Mesenchymal stem cell (in vitro differentiated cells and primary cell): ENCODE results near the gene LYZL2.
"Not testable (repeated sequence)": the region's sequence is repeated elsewhere in the genome, so short reads cannot be mapped to it uniquely, and the experiment has no call there.

Experiments used
- DNase-seq: peaks from one replicate; pipeline ENCODE4 v3.0.0-alpha.2; 2013
- H2AFZ ChIP-seq: one replicate; pipeline ENCODE4 v1.6.1; 2013; ENCODE audit warnings: low read depth, mild to moderate bottlenecking, control low read depth, inconsistent platforms, low read length, moderate library complexity
- H2AK5ac ChIP-seq: 2 replicates; pipeline ENCODE4 v1.6.1; 2013; ENCODE audit warnings: low read length, moderate library complexity, mild to moderate bottlenecking, inconsistent platforms; ENCODE audit not compliant: severe bottlenecking
- H2BK120ac ChIP-seq: one replicate; pipeline ENCODE4 v1.6.1; 2013; ENCODE audit warnings: low read depth, mild to moderate bottlenecking, inconsistent platforms, low read length, moderate library complexity
- H2BK12ac ChIP-seq, 2 experiments: one replicate each; pipeline ENCODE4 v1.6.1; 2013; ENCODE audit warnings: inconsistent platforms in 2 of 2, low read length in 2 of 2, mild to moderate bottlenecking in 2 of 2, moderate library complexity in 2 of 2, control low read depth in 1 of 2
- H2BK15ac ChIP-seq: one replicate; pipeline ENCODE4 v1.6.1; 2013; ENCODE audit warnings: mild to moderate bottlenecking, low read depth, inconsistent platforms; ENCODE audit not compliant: poor library complexity, severe bottlenecking
- H2BK5ac ChIP-seq: 2 replicates; pipeline ENCODE4 v1.6.1; 2013; ENCODE audit warnings: low read depth, mild to moderate bottlenecking, low read length, control low read depth, inconsistent platforms; ENCODE audit not compliant: poor library complexity, severe bottlenecking
- H3K14ac ChIP-seq, 2 experiments: one replicate each; pipeline ENCODE4 v1.6.1; 2013; ENCODE audit warnings: inconsistent platforms in 2 of 2, low read length in 2 of 2, control low read depth in 1 of 2, mild to moderate bottlenecking in 1 of 2, moderate library complexity in 1 of 2
- H3K18ac ChIP-seq, 2 experiments: one replicate each; pipeline ENCODE4 v1.6.1; 2013; ENCODE audit warnings: inconsistent platforms in 2 of 2, low read length in 2 of 2, control low read depth in 1 of 2, low read depth in 1 of 2, mild to moderate bottlenecking in 1 of 2
- H3K23ac ChIP-seq, 2 experiments: one replicate each; pipeline ENCODE4 v1.6.1; 2013; ENCODE audit warnings: inconsistent platforms in 2 of 2, low read length in 2 of 2, mild to moderate bottlenecking in 2 of 2, moderate library complexity in 2 of 2, control low read depth in 1 of 2
- H3K27ac ChIP-seq: 2 replicates; pipeline ENCODE4 v1.5.1; 2013; ENCODE audit warnings: mild to moderate bottlenecking, moderate library complexity, low read length, control low read depth, inconsistent platforms; ENCODE audit not compliant: poor library complexity, severe bottlenecking
- H3K27me3 ChIP-seq, 2 experiments: 2 replicates each; pipeline versions ENCODE4 v1.6.1 to v1.7.0; 2013; ENCODE audit warnings: low read length in 2 of 2, mild to moderate bottlenecking in 2 of 2, moderate library complexity in 2 of 2, control low read depth in 1 of 2, inconsistent platforms in 1 of 2; ENCODE audit not compliant: control insufficient read depth in 1 of 2, insufficient read depth in 1 of 2
- H3K36me3 ChIP-seq, 2 experiments: 2 replicates each; pipeline versions ENCODE4 v1.6.1 to v1.7.0; 2013; ENCODE audit warnings: low read length in 2 of 2, control low read depth in 1 of 2, inconsistent platforms in 1 of 2, low read depth in 1 of 2, mild to moderate bottlenecking in 1 of 2; ENCODE audit not compliant: insufficient read depth in 2 of 2, control insufficient read depth in 1 of 2
- H3K4ac ChIP-seq, 2 experiments: one replicate each; pipeline ENCODE4 v1.6.1; 2013; ENCODE audit warnings: inconsistent platforms in 2 of 2, low read length in 2 of 2, mild to moderate bottlenecking in 2 of 2, moderate library complexity in 2 of 2, control low read depth in 1 of 2, low read depth in 1 of 2
- H3K4me1 ChIP-seq: 2 replicates; pipeline ENCODE4 v1.6.1; 2013; ENCODE audit warnings: low read depth, low read length, control low read depth; ENCODE audit not compliant: control insufficient read depth, insufficient read depth
- H3K4me2 ChIP-seq: 2 replicates; pipeline ENCODE4 v1.6.1; 2013; ENCODE audit warnings: low read length, mild to moderate bottlenecking, inconsistent platforms; ENCODE audit not compliant: poor library complexity, severe bottlenecking
- H3K4me3 ChIP-seq, 2 experiments: 2 replicates each; pipeline versions ENCODE4 v1.5.1 to v1.7.0; 2013; ENCODE audit warnings: low read length in 2 of 2, mild to moderate bottlenecking in 2 of 2, control low read depth in 1 of 2, low read depth in 1 of 2; ENCODE audit not compliant: insufficient read depth in 1 of 2
- H3K79me1 ChIP-seq: replicated peaks from 2 replicates; pipeline ENCODE4 v1.6.1; 2013; ENCODE audit warnings: mild to moderate bottlenecking, control low read depth, low read length, inconsistent platforms; ENCODE audit not compliant: poor library complexity, severe bottlenecking
- H3K9ac ChIP-seq: 2 replicates; pipeline ENCODE4 v1.7.0; 2013; ENCODE audit warnings: mild to moderate bottlenecking, low read length, moderate library complexity
- H3K9me3 ChIP-seq: 2 replicates; pipeline ENCODE4 v1.7.0; 2013; ENCODE audit warnings: mild to moderate bottlenecking, low read length; ENCODE audit not compliant: control insufficient read depth
- H4K8ac ChIP-seq: one replicate; pipeline ENCODE4 v1.6.1; 2013; ENCODE audit warnings: inconsistent platforms, mild to moderate bottlenecking, low read length, moderate library complexity
- H4K91ac ChIP-seq: one replicate; pipeline ENCODE4 v1.6.1; 2013; ENCODE audit warnings: mild to moderate bottlenecking, low read length, inconsistent platforms
- WGBS: methylation state at CpG from one replicate; pipeline ENCODE4 v1.1.7; 2013; ENCODE audit warnings: mixed read lengths; 5-methylcytosine and 5-hydroxymethylcytosine counted together

LYZL2 gene

DNA sequence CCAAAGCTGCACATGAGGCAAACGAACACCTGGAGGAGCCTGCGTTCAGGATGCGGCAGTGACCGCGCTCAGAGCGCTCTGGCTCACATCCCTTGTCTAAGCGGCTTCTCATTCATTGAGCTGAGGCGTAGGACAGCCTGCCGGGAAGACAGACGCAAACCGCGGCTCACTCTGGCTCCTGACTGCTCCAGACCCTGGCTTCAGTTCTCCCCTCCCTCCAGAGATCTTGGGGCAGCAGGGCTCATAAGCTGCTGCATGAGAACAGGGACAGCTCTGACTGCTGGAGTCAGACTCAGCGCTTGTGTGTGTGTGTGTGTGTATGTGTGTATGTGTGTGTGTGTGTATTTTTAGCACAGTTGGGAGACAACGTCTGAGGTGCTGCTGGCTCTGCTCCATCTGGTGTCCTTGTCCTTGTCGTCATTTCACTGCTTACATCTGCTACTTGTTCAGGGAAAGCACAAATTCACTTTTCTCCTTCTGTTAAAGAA is 15.8 kb upstream of the LYZL2 start:
- no peak overlapping the region for H4K91ac ChIP-seq
- no peak overlapping the region for H2BK120ac ChIP-seq
- no peaks in the 10 kb centered on the region for H3K36me3 ChIP-seq
- no peak overlapping the region for H3K27ac ChIP-seq
- H3K9me3 ChIP-seq = no peaks in the 10 kb centered on the region
- peak overlapping the region in 1 of 2 experiments; percentile 57 for H3K4ac ChIP-seq
- no peak overlapping the region for H2AFZ ChIP-seq
- peak; percentile 59 for DNase-seq
- no peaks in the 10 kb centered on the region for H3K4me1 ChIP-seq
- peak overlapping the region in 1 of 2 experiments; percentile 3 for H3K18ac ChIP-seq
- peak overlapping the region; percentile 19 for H3K9ac ChIP-seq
- H2AK5ac ChIP-seq = no peak overlapping the region
- H4K8ac ChIP-seq = no peak overlapping the region
- H3K4me3 ChIP-seq = peak overlapping the region in 1 of 2 experiments; percentile 56
- no peak overlapping the region for H3K4me2 ChIP-seq
- no peak overlapping the region for H3K14ac ChIP-seq
- 45% methylated on average over 14 of the region's 15 CpGs for WGBS
- peaks cover 0 to 5% of the 10 kb centered on the region in 2 experiments for H3K27me3 ChIP-seq
- H2BK5ac ChIP-seq = no peak overlapping the region
- no peak overlapping the region for H2BK12ac ChIP-seq
- H3K79me1 ChIP-seq = no peaks in the 10 kb centered on the region
- H3K23ac ChIP-seq = no peak overlapping the region
- no peak overlapping the region for H2BK15ac ChIP-seq

- not testable (repeated sequence) for H3K4me3 ChIP-seq, H3K36me3 ChIP-seq, H3K9ac ChIP-seq, H3K79me1 ChIP-seq, H3K9me3 ChIP-seq, H3K27ac ChIP-seq, H3K4ac ChIP-seq, H3K4me1 ChIP-seq, H3K23ac ChIP-seq, H3K14ac ChIP-seq, H2BK120ac ChIP-seq, H2BK5ac ChIP-seq, H2BK15ac ChIP-seq, H3K18ac ChIP-seq, H3K27me3 ChIP-seq, H4K91ac ChIP-seq, H2AFZ ChIP-seq, H3K4me2 ChIP-seq, H2AK5ac ChIP-seq, H2BK12ac ChIP-seq, H4K8ac ChIP-seq
- peak; percentile 35 for DNase-seq
- WGBS = 63% methylated on average over 4 of the region's 5 CpGs
Measured at GRCh38 chr10:30644408-30644861, 14.9 kb upstream of the LYZL2 start.

- not testable (repeated sequence) for H3K27ac ChIP-seq, H2BK15ac ChIP-seq, H2BK12ac ChIP-seq, DNase-seq, H3K23ac ChIP-seq, H2AFZ ChIP-seq, H2AK5ac ChIP-seq, H3K4me2 ChIP-seq, H3K14ac ChIP-seq, H4K91ac ChIP-seq, H2BK120ac ChIP-seq, H3K4me3 ChIP-seq, H4K8ac ChIP-seq, H3K27me3 ChIP-seq, H3K4me1 ChIP-seq, H3K4ac ChIP-seq, H3K9me3 ChIP-seq, H3K36me3 ChIP-seq, H2BK5ac ChIP-seq, H3K79me1 ChIP-seq, H3K9ac ChIP-seq, H3K18ac ChIP-seq
- 79% methylated on average over 11 of the region's 12 CpGs for WGBS
Measured at GRCh38 chr10:30643557-30644199, 14.1 kb upstream of the LYZL2 start.

DNA sequence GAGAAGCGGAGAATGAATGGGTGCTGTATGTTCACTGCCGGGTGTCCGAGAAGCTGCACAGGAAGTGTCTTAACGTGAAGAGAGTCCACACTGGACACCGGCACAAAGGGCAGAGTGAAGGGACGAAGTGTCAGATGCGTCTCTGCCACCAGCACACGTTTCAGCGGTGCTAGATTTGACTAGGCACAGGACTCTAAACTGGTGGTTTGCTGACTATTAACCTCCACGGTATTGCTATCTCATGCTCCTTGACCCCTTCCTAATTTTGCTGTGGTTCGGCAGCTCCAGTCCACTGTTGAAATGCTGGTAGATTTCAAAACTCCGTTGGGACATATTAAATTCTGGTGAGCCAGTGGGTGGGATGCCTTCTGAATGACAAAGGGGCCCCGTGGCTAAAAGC is 13.3 kb upstream of the LYZL2 start:
- H3K9me3 ChIP-seq, H4K8ac ChIP-seq, H3K4me2 ChIP-seq, H2BK5ac ChIP-seq, DNase-seq, H2BK12ac ChIP-seq, H3K14ac ChIP-seq, H2BK15ac ChIP-seq, H4K91ac ChIP-seq, H3K4me3 ChIP-seq, H3K18ac ChIP-seq, H3K23ac ChIP-seq, H3K79me1 ChIP-seq, H3K27me3 ChIP-seq, H2AFZ ChIP-seq, H3K36me3 ChIP-seq, H3K9ac ChIP-seq, H2BK120ac ChIP-seq, H3K4ac ChIP-seq, H3K27ac ChIP-seq, H2AK5ac ChIP-seq, H3K4me1 ChIP-seq: not testable (repeated sequence)
- 100% methylated on average over 3 of the region's 13 CpGs for WGBS
